HepG2 (cell line): Measurements from ENCODE around the gene AEBP1. TPM values are rescaled to one million over a fixed set of nuclear protein-coding genes. Genes with fewer than 3 reads are reported as not detected.

Experiments used
- ARID5B ChIP-seq: IDR thresholded peaks from 2 replicates; pipeline ENCODE4 v1.4.0; 2020; ENCODE audit warnings: mild to moderate bottlenecking, missing genetic modification reagents
- BCLAF1 ChIP-seq: fragments of 450-650 bp; IDR thresholded peaks from 2 replicates; pipeline ENCODE4 v1.6.1; 2017; ENCODE audit warnings: mild to moderate bottlenecking
- E2F1 ChIP-seq: sonication (generic); formaldehyde crosslinking; IDR thresholded peaks from 2 replicates; pipeline ENCODE4 v1.5.0; 2020; ENCODE audit warnings: missing genetic modification reagents
- HOXA7 ChIP-seq: sonication (generic); formaldehyde crosslinking; IDR thresholded peaks from 2 replicates; pipeline ENCODE4 v1.8.1; 2022; ENCODE audit warnings: mild to moderate bottlenecking, missing genetic modification reagents, moderate library complexity
- LBX2 ChIP-seq: sonication (generic); formaldehyde crosslinking; IDR thresholded peaks from 2 replicates; pipeline ENCODE4 v1.5.0; 2020; ENCODE audit warnings: missing genetic modification reagents, mild to moderate bottlenecking, borderline replicate concordance
- MBNL3 ChIP-seq: fragments of 250-450 bp; sonication (Bioruptor Pico); conservative IDR thresholded peaks from 2 replicates; pipeline ENCODE4 v1.8.0; 2022; ENCODE audit warnings: mild to moderate bottlenecking, inconsistent platforms
- NR1H2 ChIP-seq: sonication (generic); formaldehyde crosslinking; IDR thresholded peaks from 2 replicates; pipeline ENCODE4 v1.8.1; 2022; ENCODE audit warnings: low read depth, missing genetic modification reagents, borderline replicate concordance
- ZNF44 ChIP-seq: sonication (generic); formaldehyde crosslinking; IDR thresholded peaks from 2 replicates; pipeline ENCODE4 v1.5.1; 2020; ENCODE audit warnings: mild to moderate bottlenecking, missing genetic modification reagents
- ZNF460 ChIP-seq: sonication (generic); formaldehyde crosslinking; IDR thresholded peaks from 2 replicates; pipeline ENCODE4 v1.5.1; 2020; ENCODE audit warnings: missing genetic modification reagents, mild to moderate bottlenecking, borderline replicate concordance
- ZNF512B ChIP-seq: sonication (generic); formaldehyde crosslinking; IDR thresholded peaks from 2 replicates; pipeline ENCODE4 v1.5.1; 2020; ENCODE audit warnings: missing genetic modification reagents, mild to moderate bottlenecking, borderline replicate concordance
- ZNF550 ChIP-seq: sonication (generic); formaldehyde crosslinking; IDR thresholded peaks from 2 replicates; pipeline ENCODE4 v1.4.0; 2020; ENCODE audit warnings: mild to moderate bottlenecking, missing genetic modification reagents, borderline replicate concordance
- ZNF552 ChIP-seq: sonication (generic); formaldehyde crosslinking; IDR thresholded peaks from 2 replicates; pipeline ENCODE4 v1.9.0; 2022; ENCODE audit warnings: missing genetic modification reagents, mild to moderate bottlenecking, borderline replicate concordance
- ZNF883 ChIP-seq: sonication (generic); formaldehyde crosslinking; IDR thresholded peaks from 2 replicates; pipeline ENCODE4 v1.5.1; 2020; ENCODE audit warnings: mild to moderate bottlenecking, missing genetic modification reagents; ENCODE audit errors: not compliant biosample characterization
- polyA plus RNA-seq, 8 experiments: library from polyadenylated mRNA; depleted of rRNA in 3 of 8; stranded (reverse) in 7 of 8; unstranded in 1 of 8; fragments of >200 nt; fragmentation: Illumina TruSeq in 4 of 8; extraction: Trizol in 4 of 8; gene quantifications; 2 replicates each; pipeline versions ENCODE4 v1.2.1 to v1.2.3, GENCODE V29; 2011 to 2016; ENCODE audit warnings: low read depth in 4 of 8, missing spikeins in 1 of 8, mixed read lengths in 1 of 8; ENCODE audit not compliant: insufficient read depth in 1 of 8
- total RNA-seq, 5 experiments: library from RNA; depleted of rRNA; stranded (reverse); fragments of >200 nt; fragmentation: Illumina TruSeq; extraction: Trizol; gene quantifications; 2 replicates each; pipeline ENCODE4 v1.2.3, GENCODE V29; 2016; ENCODE audit warnings: low read depth in 1 of 5

AEBP1 gene
- total and polyA plus RNA-seq, 2 of the 13 experiments (the other 11 are each of a cell fraction or from before 2014, with no cell fraction given) = 0.22 to 0.55 TPM

GRCh38 chr7:44123190-44124003, 19.3 kb downstream of the AEBP1 start, which contains the start of gene POLD2 (continued):
- TF ChIP-seq BCLAF1 (no peak), ZNF44 (CRISPR knock-in tag) (peak; percentile 52; the same call in 1 of the 2 replicates), MBNL3 (CRISPR knock-in tag) (no peak), ZNF552 (CRISPR knock-in tag) (no peak; the same call in 1 of the 2 replicates), ZNF883 (CRISPR knock-in tag) (peak; percentile 73), ARID5B (peak; percentile 55; the same call in 1 of the 2 replicates), ZNF460 (CRISPR knock-in tag) (no peak), HOXA7 (CRISPR knock-in tag) (no peak), NR1H2 (CRISPR knock-in tag) (no peak), E2F1 (CRISPR knock-in tag) (peak; percentile 67), ZNF512B (CRISPR knock-in tag) (no peak), ZNF550 (CRISPR knock-in tag) (no peak), LBX2 (peak; percentile 46; the same call in 1 of the 2 replicates)
